Measurements from ENCODE around the gene GALNT13. TPM values are rescaled to one million over a fixed set of nuclear protein-coding genes. Genes with fewer than 3 reads are reported as not detected.

GALNT13 gene
- total and polyA plus RNA-seq, 2 of the 13 experiments (the other 11 are each of a cell fraction or from before 2014, with no cell fraction given) = 1.3 to 5.0 TPM

- TF ChIP-seq E2F1 (CRISPR knock-in tag; IDR thresholded peaks at IDR 0.05) (no peak), ZNF510 (CRISPR knock-in tag; IDR thresholded peaks at IDR 0.05; ENCODE audit: low read depth) (no peak), PLRG1 (conservative IDR thresholded peaks at IDR 0.05) (no peak), HNRNPK (IDR thresholded peaks at IDR 0.05; ENCODE audit: low read depth, low read length, poor library complexity, severe bottlenecking) (no peak), CENPX (CRISPR knock-in tag; IDR thresholded peaks at IDR 0.05) (no peak), PRPF4 (IDR thresholded peaks at IDR 0.05; ENCODE audit: low read depth, low read length, poor library complexity, severe bottlenecking) (no peak), NR3C1 (CRISPR knock-in tag; IDR thresholded peaks at IDR 0.05) (no peak), ZNF766 (CRISPR knock-in tag; IDR thresholded peaks at IDR 0.05; ENCODE audit: borderline replicate concordance) (no peak), TAF1 (CRISPR knock-in tag; IDR thresholded peaks at IDR 0.05) (no peak; the same call in 1 of the 2 replicates), FOXC1 (CRISPR knock-in tag; IDR thresholded peaks at IDR 0.05; ENCODE audit: borderline replicate concordance) (no peak), MBD4 (IDR thresholded peaks at IDR 0.05; ENCODE audit: borderline replicate concordance, low read length) (no peak), HOMEZ (CRISPR knock-in tag; IDR thresholded peaks at IDR 0.05; ENCODE audit: low read depth) (peak; percentile 96), TCF7L2 (IDR thresholded peaks at IDR 0.05; ENCODE audit: low read depth, low read length) (no peak), ZNF329 (CRISPR knock-in tag; IDR thresholded peaks at IDR 0.05; ENCODE audit: low read depth) (no peak), ZFP91 (CRISPR knock-in tag; IDR thresholded peaks at IDR 0.05; ENCODE audit: borderline replicate concordance) (no peak), CCAR2 (optimal IDR thresholded peaks at IDR 0.05; ENCODE audit: low read depth, low read length) (no peak), HOXA9 (CRISPR knock-in tag; IDR thresholded peaks at IDR 0.05; ENCODE audit: borderline replicate concordance) (no peak), RFX3 (CRISPR knock-in tag; IDR thresholded peaks at IDR 0.05) (no peak), BRCA1 (CRISPR knock-in tag; IDR thresholded peaks at IDR 0.05) (no peak), HMGA1 (CRISPR knock-in tag; conservative IDR thresholded peaks at IDR 0.05) (no peak), POGZ (CRISPR knock-in tag; IDR thresholded peaks at IDR 0.05) (peak; percentile 98), ZNF614 (CRISPR knock-in tag; IDR thresholded peaks at IDR 0.05; ENCODE audit: borderline replicate concordance) (peak; percentile 47; the same call in 1 of the 2 replicates), ZNF354B (CRISPR knock-in tag; IDR thresholded peaks at IDR 0.05) (no peak), GLMP (CRISPR knock-in tag; IDR thresholded peaks at IDR 0.05; ENCODE audit: borderline replicate concordance) (no peak), TAF15 (IDR thresholded peaks at IDR 0.05; ENCODE audit: low read depth, low read length, poor library complexity, severe bottlenecking) (no peak), GATAD1 (CRISPR knock-in tag; IDR thresholded peaks at IDR 0.05) (no peak), ZNF253 (CRISPR knock-in tag; IDR thresholded peaks at IDR 0.05; ENCODE audit: borderline replicate concordance) (no peak)
Measured at GRCh38 chr2:154447727-154448418, 576.2 kb downstream of the GALNT13 start (continued).
